Left ventricle myocardium inferior (tissue), 1 donor: ENCODE results near the gene OR51B5. TPM values are rescaled to one million over a fixed set of nuclear protein-coding genes. Genes with fewer than 3 reads are reported as not detected.

ENCODE experiments used
- total RNA-seq: library from RNA; stranded (reverse); fragmentation: NEBNext Ultra II Directional; extraction: Animal tissue kit (Norgen Biotek cat#: 25700); gene quantifications from one replicate; pipeline ENCODE4 v1.2.1, GENCODE V29; 2021
- donor health status: DM: no; HTN: yes; CAD: no; lungs with severe emphysema.

The OR51B5 gene
- total RNA-seq, 1 donor from 2014 or later = not detected

Other genes with a start within 250 kb of the OR51B5 start
- not detected for gene OR52A5, start 205.2 kb downstream of the OR51B5 start, total RNA-seq
- not detected for gene OR52A1, start 188.8 kb downstream of the OR51B5 start, total RNA-seq
- gene OR51V1, start 142.8 kb downstream of the OR51B5 start, total RNA-seq = not detected
- gene HBB, start 116.5 kb downstream of the OR51B5 start, total RNA-seq = 100 TPM
- not detected for gene HBD, start 109.0 kb downstream of the OR51B5 start, total RNA-seq
- gene HBG1, start 93.7 kb downstream of the OR51B5 start, total RNA-seq = not detected
- not detected for gene HBG2, start 88.7 kb downstream of the OR51B5 start, total RNA-seq
- gene HBE1, start 73.6 kb downstream of the OR51B5 start, total RNA-seq = not detected
- gene OR51B4, start 41.6 kb downstream of the OR51B5 start, total RNA-seq = not detected
- gene OR51B2, start 19.2 kb downstream of the OR51B5 start, total RNA-seq = not detected
- not detected for gene OR51B6, start 8.0 kb upstream of the OR51B5 start, total RNA-seq
- gene OR51M1, start 40.3 kb upstream of the OR51B5 start, total RNA-seq = not detected
- gene OR51Q1, start 78.6 kb upstream of the OR51B5 start, total RNA-seq = not detected
- not detected for gene OR51I1, start 98.0 kb upstream of the OR51B5 start, total RNA-seq
- gene OR51I2, start 105.8 kb upstream of the OR51B5 start, total RNA-seq = not detected
- not detected for gene OR52D1, start 145.2 kb upstream of the OR51B5 start, total RNA-seq
- 0.14 TPM for gene UBQLN3, start 166.4 kb upstream of the OR51B5 start, total RNA-seq
- gene UBQLNL, start 173.2 kb upstream of the OR51B5 start, total RNA-seq = not detected
- not detected for gene OR52H1, start 205.0 kb upstream of the OR51B5 start, total RNA-seq
- not detected for gene OR52B6, start 237.4 kb upstream of the OR51B5 start, total RNA-seq